ELF-1 (cell line): ENCODE measurements around the gene EVA1C.
"Not testable (repeated sequence)": the region's sequence is repeated elsewhere in the genome, so short reads cannot be mapped to it uniquely, and the experiment has no call there.

Experiments used
- DNase-seq: peaks from one replicate; pipeline ENCODE4 v3.0.0-alpha.2; 2016; ENCODE audit warnings: low read depth, low spot score

EVA1C gene

GRCh38 chr21:32412162-32413014 lies at the start of gene EVA1C:
TSS of gene EVA1C (plus strand) at chr21:32412706. CDS start at chr21:32412854, 148 bp downstream.
- peak; percentile 68 for DNase-seq

GRCh38 chr21:32364387-32364786 lies 48.1 kb upstream of the EVA1C start:
- DNase-seq: no peak

DNA sequence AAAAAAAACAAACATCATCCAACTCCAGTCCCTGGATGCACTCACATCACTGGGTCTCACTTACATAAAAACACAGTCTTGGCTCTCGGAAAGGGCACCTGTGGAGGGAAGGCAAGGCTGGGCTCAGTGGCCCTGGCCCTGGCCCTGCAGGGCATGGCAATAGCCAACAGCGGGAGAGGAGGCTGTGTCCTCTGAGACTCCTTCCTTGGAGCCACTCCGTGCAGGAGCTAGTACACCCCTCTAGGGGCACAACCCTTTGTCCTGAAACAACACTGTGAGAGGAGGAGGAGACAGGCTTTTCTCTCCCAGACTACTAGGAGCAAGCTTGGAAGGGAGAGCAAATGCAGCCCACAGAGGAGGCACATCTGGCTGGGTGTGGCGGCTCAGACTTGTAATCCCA lies 47.7 kb upstream of the EVA1C start:
- peak; percentile 8 for DNase-seq

DNA sequence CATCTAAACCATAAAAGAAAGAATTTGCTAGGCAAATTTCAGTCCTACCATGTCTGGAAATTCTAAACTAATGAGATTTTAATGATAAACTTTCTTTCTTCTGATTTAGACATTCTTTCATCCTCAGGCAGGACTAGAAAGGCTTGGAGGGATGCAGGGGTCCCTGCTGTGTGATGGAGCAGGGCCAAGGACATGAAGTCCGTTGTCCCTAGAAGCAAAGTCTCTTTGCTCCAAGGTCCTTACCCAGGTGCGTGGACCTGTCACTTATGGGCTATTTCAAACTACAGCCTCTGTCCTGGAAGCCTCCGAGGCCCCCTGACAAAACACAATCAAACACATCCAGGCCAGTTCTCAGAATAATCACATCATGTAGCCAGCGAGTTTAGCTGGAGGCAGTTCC lies 46.3 kb upstream of the EVA1C start:
- no peak for DNase-seq

DNA sequence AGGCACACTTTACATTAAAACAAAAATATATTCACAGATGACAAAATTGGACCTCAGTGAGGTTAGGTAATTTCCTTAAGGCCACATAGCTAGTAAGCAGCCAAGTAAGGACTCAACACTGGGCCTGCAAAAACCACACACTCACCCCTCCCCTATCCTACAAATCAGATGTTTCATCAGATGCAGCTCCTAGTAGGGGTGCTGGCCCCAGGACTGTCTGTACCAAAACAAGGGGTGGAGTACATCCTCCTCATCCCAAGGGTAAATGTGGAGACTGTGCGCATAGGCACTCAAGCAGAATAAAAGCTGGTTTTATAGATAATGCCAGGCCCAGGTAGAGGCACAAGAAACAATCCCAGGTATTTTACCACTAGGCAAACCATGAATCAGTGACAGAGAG lies 45.3 kb upstream of the EVA1C start:
- DNase-seq: no peak

- no peak for DNase-seq
Measured at GRCh38 chr21:32368386-32368785, 44.1 kb upstream of the EVA1C start.

- not testable (repeated sequence) for DNase-seq
Measured at GRCh38 chr21:32368961-32369360, 43.5 kb upstream of the EVA1C start.

GRCh38 chr21:32370998-32371766 lies 41.3 kb upstream of the EVA1C start:
- no peak for DNase-seq

DNA sequence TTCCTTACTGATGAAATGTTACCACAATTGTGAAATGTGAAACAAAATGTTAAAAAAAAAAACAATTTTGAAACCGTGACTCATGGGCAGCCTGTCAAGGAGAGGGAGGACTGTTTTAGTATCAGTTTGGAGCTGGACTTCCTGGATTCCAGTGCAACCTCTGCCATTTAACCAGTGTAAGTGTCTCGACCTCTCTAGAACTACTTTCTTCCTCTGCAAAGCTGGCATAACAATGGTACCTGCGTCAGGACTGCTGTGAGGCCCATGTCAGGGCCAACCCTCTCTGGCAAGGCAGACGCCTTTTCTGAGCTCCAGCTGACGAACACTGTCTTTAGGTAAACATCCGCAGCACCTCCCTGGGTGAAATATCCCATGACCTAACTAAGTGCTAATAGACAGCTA lies 40.6 kb upstream of the EVA1C start:
- DNase-seq: no peak

DNA sequence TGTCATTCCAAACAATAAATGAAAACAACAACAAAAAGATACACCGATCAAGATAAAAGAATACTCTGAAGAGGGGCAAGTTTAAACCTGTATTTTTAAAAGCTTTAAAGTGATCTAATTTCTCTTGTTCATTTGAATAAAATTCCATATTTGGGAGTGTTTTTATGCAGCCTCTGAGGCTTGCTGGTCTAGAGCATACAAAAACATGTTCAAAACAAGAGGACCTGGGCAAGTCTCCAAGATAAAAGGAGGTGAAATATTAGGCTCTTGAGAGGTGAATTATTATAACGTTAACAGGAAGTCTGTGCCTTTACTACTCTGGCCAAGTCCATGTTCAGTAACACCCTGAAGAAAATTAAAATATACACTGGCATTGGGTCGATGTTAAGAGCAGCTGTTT lies 39.8 kb upstream of the EVA1C start:
- DNase-seq: no peak

- DNase-seq: no peak
Measured at GRCh38 chr21:32377506-32377905, 35.0 kb upstream of the EVA1C start.

GRCh38 chr21:32377991-32378390 lies 34.5 kb upstream of the EVA1C start:
- DNase-seq: no peak

DNA sequence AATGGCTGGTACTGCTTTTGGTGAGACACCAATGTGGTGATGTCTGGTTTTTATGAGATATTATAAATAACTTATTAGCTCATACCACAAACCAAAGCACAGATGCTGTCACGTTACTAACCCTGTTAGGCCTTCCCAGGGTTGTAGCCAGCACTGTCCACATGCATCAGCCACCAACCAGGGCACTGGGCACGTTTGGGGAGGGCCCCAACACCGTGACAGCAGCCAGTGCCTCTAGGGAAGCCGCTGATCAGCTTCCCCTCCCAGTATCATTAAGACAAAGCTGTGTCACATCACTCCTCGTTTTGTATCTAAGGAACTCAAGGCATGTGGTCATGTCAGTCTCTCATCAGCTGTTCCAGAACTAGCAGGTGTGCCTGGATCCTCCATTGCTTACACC lies 33.5 kb upstream of the EVA1C start:
- no peak for DNase-seq

- no peak for DNase-seq
Measured at GRCh38 chr21:32380940-32381339, 31.6 kb upstream of the EVA1C start.

DNA sequence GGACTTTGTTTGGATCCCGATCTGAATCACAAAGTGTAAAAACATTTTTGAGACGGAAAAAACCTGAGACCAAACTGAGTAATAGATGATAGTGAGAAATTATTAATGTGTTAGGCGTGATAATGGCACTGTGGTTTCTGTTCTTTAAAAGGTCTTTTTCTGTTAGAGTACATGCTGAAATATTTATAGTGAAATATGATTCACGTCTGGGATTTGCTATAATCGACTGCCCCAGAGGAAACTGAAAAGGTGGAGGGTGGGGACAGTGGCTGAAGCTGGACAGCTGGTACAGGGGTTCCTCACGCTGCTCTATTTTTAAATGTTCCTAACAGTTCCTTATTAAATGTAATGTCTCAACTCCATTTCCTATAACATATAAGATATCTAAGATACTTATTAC lies 30.9 kb upstream of the EVA1C start:
- no peak for DNase-seq

GRCh38 chr21:32382108-32382644 lies 30.3 kb upstream of the EVA1C start:
- no peak for DNase-seq

DNA sequence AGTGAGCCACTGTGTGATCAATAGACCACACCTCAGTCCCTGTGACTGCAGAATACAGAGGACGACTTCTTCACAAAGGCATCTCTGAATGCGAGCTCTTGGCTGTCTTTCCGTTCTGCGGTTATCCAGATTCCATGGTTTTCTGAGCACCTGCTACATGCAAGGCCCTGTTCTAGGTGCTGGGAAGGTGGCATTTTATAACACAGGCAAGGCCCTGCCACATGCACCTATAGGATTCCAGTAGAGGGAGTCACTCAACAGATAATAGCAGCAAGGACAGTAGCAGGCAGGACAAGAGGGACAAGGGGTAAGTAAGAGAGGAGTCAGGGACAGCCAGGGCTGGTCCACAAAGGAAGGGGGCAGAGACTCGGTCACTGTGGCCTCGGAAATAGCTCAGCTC lies 28.7 kb upstream of the EVA1C start:
- no peak for DNase-seq

DNA sequence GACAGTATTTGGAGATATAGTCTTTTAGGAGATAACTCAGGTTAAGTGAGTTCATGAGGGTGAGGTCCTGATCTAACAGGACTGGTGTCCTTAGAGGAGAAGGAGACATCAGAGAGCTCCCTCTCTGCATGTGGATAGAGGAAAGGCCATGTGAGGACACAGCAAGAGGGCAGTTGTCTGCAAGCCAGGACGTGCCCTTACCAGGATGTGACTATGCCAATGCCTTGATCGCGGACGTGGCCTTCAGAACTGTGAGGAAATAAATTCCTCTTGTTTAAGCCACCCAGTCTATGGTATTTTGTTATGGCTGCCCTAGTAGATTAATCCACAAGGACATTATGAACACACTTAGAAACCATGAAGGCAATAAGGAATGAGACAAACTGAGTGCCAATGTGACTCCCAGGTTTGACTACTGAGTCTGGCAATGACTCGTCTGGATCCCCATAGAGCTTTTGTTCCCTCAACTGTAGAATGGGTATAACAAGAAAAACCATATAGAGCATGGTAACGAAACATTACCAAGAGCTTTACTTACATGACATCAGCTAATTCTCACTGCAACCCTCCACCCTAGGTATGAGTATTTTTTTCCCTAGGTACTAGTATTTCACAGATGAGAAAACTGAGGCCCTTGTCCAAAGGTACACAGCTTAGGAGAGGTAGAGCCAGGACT lies 26.2 kb upstream of the EVA1C start:
- DNase-seq: no peak

- no peak for DNase-seq
Measured at GRCh38 chr21:32387151-32387550, 25.4 kb upstream of the EVA1C start.

DNA sequence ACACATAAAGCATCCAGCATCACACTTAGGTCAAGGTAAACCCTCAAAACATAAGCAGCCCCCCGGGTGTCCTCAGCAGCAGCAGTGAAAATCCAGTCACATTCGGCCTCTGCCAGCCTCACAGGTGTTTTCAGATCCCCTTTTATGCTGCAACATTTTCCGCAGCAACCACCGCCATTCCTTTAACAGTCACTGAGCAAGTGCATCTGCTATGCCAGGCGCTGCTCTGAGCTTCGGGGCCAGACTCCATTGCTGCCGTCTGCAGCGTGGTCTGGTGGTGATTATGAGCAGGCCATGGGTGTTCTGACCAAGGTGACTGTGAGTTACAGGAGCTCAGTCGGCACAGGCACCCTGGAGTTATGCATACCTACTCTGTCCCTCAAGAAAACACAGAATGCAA lies 24.2 kb upstream of the EVA1C start:
- no peak for DNase-seq

GRCh38 chr21:32389337-32390015 lies 23.0 kb upstream of the EVA1C start:
- no peak for DNase-seq
